Coronary artery (tissue), 2 donors: ENCODE data around the gene POMC.
"Not testable (repeated sequence)": the region's sequence is repeated elsewhere in the genome, so short reads cannot be mapped to it uniquely, and the experiment has no call there.

Experiments used
- DNase-seq: peaks from one replicate; pipeline ENCODE4 v3.0.0-alpha.2; 2017; ENCODE audit warnings: low spot score
- H3K27ac ChIP-seq, 2 donors: fragments of 200-600 bp; sonication (generic); one replicate each; pipeline ENCODE4 v1.5.1; 2016 to 2019
- H3K4me3 ChIP-seq: fragments of 200-600 bp; sonication (generic); 2 replicates; pipeline ENCODE4 v1.5.1; 2016; ENCODE audit warnings: mild to moderate bottlenecking, moderate library complexity
- TF ChIP-seq, protein P1 (sequence below): fragments of 200-600 bp; sonication (generic); IDR thresholded peaks from one replicate; pipeline ENCODE4 v1.5.1; 2019; ENCODE audit warnings: antibody characterized with exemption

The POMC gene

DNA sequence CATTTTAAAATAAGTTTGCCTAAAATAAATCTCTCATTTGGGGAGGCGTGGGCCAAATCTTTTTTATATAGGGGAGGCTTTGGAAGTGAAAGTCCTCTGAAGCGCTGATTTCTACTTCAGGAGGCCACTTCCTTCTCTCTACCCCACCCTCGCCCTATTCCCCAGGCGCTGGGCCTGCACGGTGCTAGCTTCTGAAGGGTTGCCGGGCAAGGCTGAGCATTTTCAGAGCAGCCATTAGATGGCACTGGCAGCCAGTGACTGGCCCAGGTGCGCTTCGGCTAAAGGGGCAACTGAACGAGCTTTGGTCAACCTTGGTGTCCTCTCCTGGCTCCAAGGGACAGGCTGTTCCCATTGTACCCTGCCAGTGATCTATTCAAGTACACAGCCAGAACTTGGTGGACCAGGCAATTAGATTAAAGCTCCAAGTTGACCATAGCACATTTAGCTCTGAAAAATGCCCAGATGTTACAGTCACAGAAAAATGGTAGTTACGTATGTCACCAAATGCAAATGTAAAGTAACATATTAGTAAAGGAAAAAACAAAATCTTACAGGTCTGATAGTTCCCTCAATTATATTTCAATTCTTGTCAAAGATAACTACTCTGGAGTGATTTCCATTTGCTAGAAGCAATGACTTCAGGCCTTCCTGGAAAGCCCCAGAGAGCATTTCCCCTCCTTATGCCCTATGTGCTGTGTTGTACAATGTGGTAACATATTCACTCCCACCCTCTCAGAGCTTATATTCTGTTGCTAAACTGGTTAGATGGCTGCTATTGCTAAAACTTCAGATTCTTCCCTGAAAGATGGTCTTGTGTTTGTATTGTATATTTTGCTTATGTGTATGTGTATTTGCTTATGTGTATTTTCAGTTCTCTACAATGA lies 2.1 kb downstream of the POMC start:
- TF ChIP-seq, protein P1, sequence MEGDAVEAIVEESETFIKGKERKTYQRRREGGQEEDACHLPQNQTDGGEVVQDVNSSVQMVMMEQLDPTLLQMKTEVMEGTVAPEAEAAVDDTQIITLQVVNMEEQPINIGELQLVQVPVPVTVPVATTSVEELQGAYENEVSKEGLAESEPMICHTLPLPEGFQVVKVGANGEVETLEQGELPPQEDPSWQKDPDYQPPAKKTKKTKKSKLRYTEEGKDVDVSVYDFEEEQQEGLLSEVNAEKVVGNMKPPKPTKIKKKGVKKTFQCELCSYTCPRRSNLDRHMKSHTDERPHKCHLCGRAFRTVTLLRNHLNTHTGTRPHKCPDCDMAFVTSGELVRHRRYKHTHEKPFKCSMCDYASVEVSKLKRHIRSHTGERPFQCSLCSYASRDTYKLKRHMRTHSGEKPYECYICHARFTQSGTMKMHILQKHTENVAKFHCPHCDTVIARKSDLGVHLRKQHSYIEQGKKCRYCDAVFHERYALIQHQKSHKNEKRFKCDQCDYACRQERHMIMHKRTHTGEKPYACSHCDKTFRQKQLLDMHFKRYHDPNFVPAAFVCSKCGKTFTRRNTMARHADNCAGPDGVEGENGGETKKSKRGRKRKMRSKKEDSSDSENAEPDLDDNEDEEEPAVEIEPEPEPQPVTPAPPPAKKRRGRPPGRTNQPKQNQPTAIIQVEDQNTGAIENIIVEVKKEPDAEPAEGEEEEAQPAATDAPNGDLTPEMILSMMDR, result no peak
- no peak for DNase-seq
- Histone ChIP-seq H3K27ac (no peak overlapping the region), H3K4me3 (no peak overlapping the region)

DNA sequence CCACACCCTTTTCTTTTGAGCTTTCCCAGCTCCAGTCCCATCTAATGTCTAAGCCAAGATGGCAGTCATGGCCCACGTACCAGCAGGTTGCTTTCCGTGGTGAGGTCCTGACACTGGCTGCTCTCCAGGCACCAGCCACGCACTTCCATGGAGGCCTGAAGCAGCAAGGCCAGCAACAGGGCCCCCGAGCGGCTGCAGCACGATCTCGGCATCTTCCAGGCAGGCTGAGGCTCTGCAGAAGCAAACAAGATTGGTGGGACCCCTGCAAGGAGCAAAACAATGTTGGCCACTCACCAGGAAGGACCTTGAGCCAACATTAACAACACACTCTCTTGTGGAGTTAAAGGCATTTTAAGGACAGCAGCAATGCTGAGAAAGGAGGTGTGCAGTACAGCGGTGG lies 3.8 kb downstream of the POMC start:
- DNase-seq, result no peak
- Histone ChIP-seq H3K27ac (no peak overlapping the region), H3K4me3 (no peak overlapping the region)
- TF ChIP-seq, protein P1, result no peak

DNA sequence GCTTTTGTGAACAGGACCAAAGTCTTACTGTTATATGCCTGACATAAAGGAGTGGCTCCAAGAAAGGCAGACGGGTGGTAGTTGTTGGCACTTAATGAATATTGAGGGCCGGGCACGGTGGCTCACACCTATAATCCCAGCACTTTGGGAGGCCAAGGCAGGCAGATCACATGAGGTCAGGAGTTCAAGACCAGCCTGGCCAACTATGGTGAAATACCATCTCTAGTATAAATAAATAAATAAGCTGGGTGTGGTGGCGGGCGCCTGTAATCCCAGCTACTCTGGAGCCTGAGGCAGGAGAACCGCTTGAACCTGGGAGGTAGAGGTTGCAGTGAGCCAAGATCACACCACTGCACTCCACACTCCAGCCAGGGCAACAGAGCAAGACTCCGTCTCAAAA lies 6.3 kb downstream of the POMC start:
- not testable (repeated sequence) for DNase-seq, H3K27ac ChIP-seq, H3K4me3 ChIP-seq

DNA sequence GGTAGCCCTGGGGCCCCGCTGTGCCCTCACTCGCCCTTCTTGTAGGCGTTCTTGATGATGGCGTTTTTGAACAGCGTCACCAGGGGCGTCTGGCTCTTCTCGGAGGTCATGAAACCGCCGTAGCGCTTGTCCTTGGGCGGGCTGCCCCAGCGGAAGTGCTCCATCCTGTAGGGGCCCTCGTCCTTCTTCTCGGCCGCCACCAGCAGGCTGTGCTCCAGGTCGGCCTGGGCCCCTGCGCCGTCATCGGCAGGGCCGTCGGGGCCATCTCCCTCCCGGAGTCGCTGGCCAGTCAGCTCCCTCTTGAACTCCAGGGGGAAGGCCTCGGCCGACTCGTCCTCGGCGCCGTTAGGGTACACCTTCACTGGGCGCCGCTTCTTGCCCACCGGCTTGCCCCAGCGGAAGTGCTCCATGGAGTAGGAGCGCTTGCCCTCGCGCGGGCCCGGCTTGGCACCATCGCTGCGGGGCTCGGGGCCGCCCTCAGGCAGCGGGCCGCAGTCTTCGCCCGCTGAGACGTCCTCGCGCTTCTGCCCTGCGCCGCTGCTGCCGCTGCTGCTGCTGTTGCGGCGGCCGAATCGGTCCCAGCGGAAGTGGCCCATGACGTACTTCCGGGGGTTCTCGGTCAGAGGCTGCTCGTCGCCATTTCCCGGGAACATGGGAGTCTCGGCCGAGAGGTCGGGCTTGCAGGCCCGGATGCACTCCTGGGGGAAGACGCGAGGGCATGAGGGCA lies 7.2 kb downstream of the POMC start:
- no peak for DNase-seq
- no peak overlapping the region for H3K27ac ChIP-seq
- TF ChIP-seq, protein P1, result no peak
- H3K4me3 ChIP-seq, result peak overlapping the region; percentile 69

DNA sequence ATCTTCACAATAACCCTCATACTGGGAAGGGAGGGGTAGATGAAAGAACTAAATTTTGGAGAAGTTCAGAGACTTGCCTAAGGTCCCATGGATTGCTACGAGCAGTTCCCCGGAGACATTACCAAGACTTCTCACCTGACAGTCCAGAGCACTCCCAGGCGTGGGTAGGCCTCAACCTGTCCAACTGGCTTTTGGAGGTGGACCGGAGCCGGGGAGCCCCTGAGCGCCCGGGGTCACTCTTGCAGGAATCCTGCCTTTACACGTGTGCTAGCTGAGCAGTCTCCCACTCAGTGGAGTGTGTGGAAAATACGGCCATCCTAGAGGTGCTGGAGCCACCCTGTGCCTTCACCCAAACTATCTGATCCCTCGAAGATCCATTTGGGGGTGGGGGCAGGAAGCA lies 8.0 kb downstream of the POMC start:
- H3K4me3 ChIP-seq, result no peak overlapping the region
- TF ChIP-seq, protein P1, result no peak
- DNase-seq, result no peak
- H3K27ac ChIP-seq, result no peak overlapping the region

DNA sequence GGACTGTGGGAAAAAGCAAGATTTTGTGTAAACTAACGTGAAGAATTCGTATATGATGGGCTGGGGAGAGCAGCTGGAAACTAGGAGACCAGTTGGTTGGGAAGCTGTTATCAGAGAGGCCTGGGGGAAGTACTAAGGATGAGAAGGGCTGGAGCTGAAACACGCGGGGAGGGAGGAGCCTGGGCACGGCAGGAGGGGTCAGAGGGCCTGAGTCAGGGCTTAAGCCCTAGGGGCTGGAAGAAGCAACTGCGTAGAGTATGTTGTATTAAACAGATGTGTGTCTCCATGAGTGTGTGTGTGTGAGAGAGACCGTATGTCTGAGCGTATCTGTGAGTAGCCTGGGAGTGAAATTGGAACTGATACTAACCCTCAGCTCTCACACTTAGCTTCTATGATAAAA lies 8.4 kb downstream of the POMC start:
- Histone ChIP-seq H3K27ac (no peak overlapping the region), H3K4me3 (no peak overlapping the region)
- TF ChIP-seq, protein P1, result no peak
- no peak for DNase-seq

DNA sequence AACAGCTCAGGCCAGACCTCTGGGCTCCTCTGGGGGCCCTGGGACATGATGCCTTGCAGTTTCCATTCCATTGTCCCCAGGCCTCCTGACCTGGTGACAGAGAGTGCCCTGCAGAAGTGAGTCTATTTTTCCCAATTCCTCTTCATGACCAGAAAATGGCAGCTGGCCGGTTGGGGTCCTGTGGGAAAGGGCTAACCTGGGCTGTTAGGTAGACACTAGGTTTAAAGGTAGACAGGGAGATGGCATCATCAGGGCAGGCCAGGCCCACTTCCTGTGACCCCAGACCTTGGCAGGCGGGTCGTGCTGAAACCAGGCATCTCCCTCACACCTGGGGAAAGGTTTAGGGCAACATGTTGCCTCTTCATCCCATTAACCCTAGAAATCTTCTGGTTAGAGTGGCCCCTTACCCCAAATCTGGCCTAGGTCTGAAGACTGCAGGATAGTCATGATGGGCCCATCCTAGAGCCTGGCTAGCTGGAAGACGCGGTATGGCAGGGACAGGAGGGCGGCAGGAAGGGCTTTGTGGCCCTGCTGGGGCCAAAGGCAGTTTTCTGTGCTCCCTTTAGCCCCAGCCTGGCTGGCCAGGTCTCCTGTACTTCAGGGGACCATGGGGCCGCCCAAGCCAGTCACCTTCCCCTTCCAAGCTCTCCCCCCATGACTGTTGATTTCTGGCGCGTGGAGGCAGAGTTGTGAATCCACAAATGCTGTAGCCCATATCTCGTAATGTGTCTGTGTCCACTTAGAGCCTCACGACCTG lies 10.1 kb downstream of the POMC start:
- H3K4me3 ChIP-seq, result no peak overlapping the region
- TF ChIP-seq, protein P1, result no peak
- no peak for DNase-seq
- H3K27ac ChIP-seq, result no peak overlapping the region
